CD4-positive, alpha-beta T cell (primary cell): ENCODE results near the gene QRFP. TPM values are rescaled to one million over a fixed set of nuclear protein-coding genes. Genes with fewer than 3 reads are reported as not detected.
"Not testable (repeated sequence)": the region's sequence is repeated elsewhere in the genome, so short reads cannot be mapped to it uniquely, and the experiment has no call there.

Experiments used
- ATAC-seq: fragments of 200-7000 bp; cut with Tn5 transposase; one replicate; pipeline ENCODE4 v1.10.0; 2022; ENCODE audit warnings: mild to moderate bottlenecking; ENCODE audit not compliant: poor library complexity
- CTCF ChIA-PET: fragments of 350-600 bp; sonication (Branson Sonifier 250); formaldehyde crosslinking; loops from one replicate; lab custom pipeline; 2021; ENCODE audit warnings: antibody characterized with exemption, inconsistent platforms; lab: Charles Lee
- POLR2A ChIA-PET: fragments of 350-600 bp; sonication (Branson Sonifier 250); formaldehyde crosslinking; loops from one replicate; lab custom pipeline; 2021; ENCODE audit warnings: antibody characterized with exemption, inconsistent platforms; lab: Charles Lee
- DNase-seq, 14 experiments: peaks; one replicate each; pipeline ENCODE4 v3.0.0-alpha.2; 2013 to 2020; ENCODE audit warnings: mixed read lengths in 2 of 14
- H3K27ac ChIP-seq, 2 donors: one replicate each; pipeline versions ENCODE4 v1.5.1 to v1.7.0; 2013; ENCODE audit warnings: low read length in 2 of 2, low read depth in 1 of 2, mild to moderate bottlenecking in 1 of 2
- H3K27me3 ChIP-seq, 2 experiments: 1 replicate in 1 of 2; 2 replicates in 1 of 2; pipeline versions ENCODE4 v1.6.1 to v1.7.0; 2013; ENCODE audit warnings: low read length in 2 of 2, control low read depth in 1 of 2, mild to moderate bottlenecking in 1 of 2, moderate library complexity in 1 of 2; ENCODE audit not compliant: insufficient read depth in 2 of 2, control insufficient read depth in 1 of 2
- H3K36me3 ChIP-seq: one replicate; pipeline ENCODE4 v1.6.1; 2013; ENCODE audit warnings: low read length, control low read depth; ENCODE audit not compliant: insufficient read depth
- H3K4me1 ChIP-seq: one replicate; pipeline ENCODE4 v1.6.1; 2013; ENCODE audit warnings: low read length, control low read depth; ENCODE audit not compliant: insufficient read depth
- H3K4me3 ChIP-seq: one replicate; pipeline ENCODE4 v1.5.1; 2013; ENCODE audit warnings: mild to moderate bottlenecking, low read length, moderate library complexity
- H3K9me3 ChIP-seq, 2 experiments: 1 replicate in 1 of 2; 2 replicates in 1 of 2; pipeline versions ENCODE4 v1.6.1 to v1.7.0; 2013; ENCODE audit warnings: low read length in 2 of 2, mild to moderate bottlenecking in 2 of 2, control low read depth in 1 of 2, moderate library complexity in 1 of 2; ENCODE audit not compliant: control insufficient read depth in 1 of 2, insufficient read depth in 1 of 2
- H3K27ac Mint-ChIP-seq: one replicate; pipeline ENCODE4 v1.8.0; 2020; ENCODE audit warnings: mixed read lengths
- H3K27me3 Mint-ChIP-seq: one replicate; pipeline ENCODE4 v1.8.0; 2021; ENCODE audit warnings: mixed read lengths
- H3K36me3 Mint-ChIP-seq: one replicate; pipeline ENCODE4 v1.8.0; 2021; ENCODE audit warnings: low read depth, mixed read lengths
- H3K4me1 Mint-ChIP-seq: one replicate; pipeline ENCODE4 v1.8.0; 2021; ENCODE audit warnings: low read depth, mixed read lengths
- H3K4me3 Mint-ChIP-seq: one replicate; pipeline ENCODE4 v1.8.0; 2020; ENCODE audit warnings: mild to moderate bottlenecking, mixed read lengths
- H3K9me3 Mint-ChIP-seq: one replicate; pipeline ENCODE4 v1.8.0; 2020; ENCODE audit warnings: mixed read lengths
- CTCF ChIP-seq: fragments of 200-600 bp; IDR thresholded peaks from one replicate; pipeline ENCODE4 v1.8.0; 2022; ENCODE audit warnings: antibody characterized with exemption, mild to moderate bottlenecking
- intact Hi-C, 2 experiments: fragments of 100-400 bp; cut with DNase I in 1 of 2; cut with micrococcal nuclease in 1 of 2; formaldehyde crosslinking; loops; one replicate each; pipeline versions ENCODE4 v1.15.1 to v1.9.0; 2023 to 2025; cut with DNase I, micrococcal nuclease
- total RNA-seq, 174 experiments: library from RNA in 2 of 174; stranded (reverse) in 2 of 174; gene quantifications; one replicate each; pipeline ENCODE4 v1.2.3 and lab custom pipeline; 2021 to 2026

QRFP gene
- total RNA-seq, 2 experiments from 2014 or later: not detected

- no peak overlapping the region for H3K4me3 ChIP-seq
- no peaks in the 10 kb centered on the region for H3K9me3 ChIP-seq
- H3K36me3 Mint-ChIP-seq: peaks cover 6% of the 10 kb centered on the region
- ChIA-PET CTCF (no interaction called here), POLR2A (no interaction called here)
- no peak for TF ChIP-seq CTCF
- ATAC-seq: no peak
- peaks cover 3% of the 10 kb centered on the region for H3K36me3 ChIP-seq
- no peak for DNase-seq
- H3K4me3 Mint-ChIP-seq: no peak overlapping the region
- H3K27ac ChIP-seq: no peak overlapping the region
- H3K9me3 Mint-ChIP-seq: no peaks in the 10 kb centered on the region
- H3K27me3 ChIP-seq: no peaks in the 10 kb centered on the region
- H3K27ac Mint-ChIP-seq: no peak overlapping the region
- intact Hi-C loops: no loop called here
- H3K4me1 ChIP-seq: no peaks in the 10 kb centered on the region
- peaks cover 4% of the 10 kb centered on the region for H3K4me1 Mint-ChIP-seq
- no peaks in the 10 kb centered on the region for H3K27me3 Mint-ChIP-seq
These were observed 47.3 kb downstream of the QRFP start for GRCh38 chr9:130849356-130849755.

GRCh38 chr9:130848514-130848913 is 48.1 kb downstream of the QRFP start:
- H3K27me3 Mint-ChIP-seq, H3K27ac ChIP-seq, H3K9me3 Mint-ChIP-seq, ATAC-seq, DNase-seq, H3K4me3 Mint-ChIP-seq, H3K36me3 ChIP-seq, intact Hi-C loops, H3K4me3 ChIP-seq, H3K36me3 Mint-ChIP-seq, POLR2A ChIA-PET, H3K4me1 ChIP-seq, H3K27ac Mint-ChIP-seq, H3K9me3 ChIP-seq, H3K27me3 ChIP-seq: not testable (repeated sequence)
- CTCF ChIA-PET: interaction anchor here (0.7 kb wide), 1 partner anchor 153 kb away, joined by 4 read pairs; no protein-coding TSS in a partner anchor
- H3K4me1 Mint-ChIP-seq: peaks cover 12% of the 10 kb centered on the region

GRCh38 chr9:130847306-130848217 is 49.0 kb downstream of the QRFP start:
- Mint-ChIP-seq H3K9me3 (no peaks in the 10 kb centered on the region), H3K4me1 (peaks cover 21% of the 10 kb centered on the region), H3K27me3 (no peaks in the 10 kb centered on the region), H3K36me3 (no peaks in the 10 kb centered on the region), H3K4me3 (no peak overlapping the region), H3K27ac (no peak overlapping the region)
- Histone ChIP-seq H3K4me1 (no peaks in the 10 kb centered on the region), H3K27ac (no peak overlapping the region), H3K36me3 (no peaks in the 10 kb centered on the region), H3K4me3 (no peak overlapping the region), H3K27me3 (no peaks in the 10 kb centered on the region), H3K9me3 (no peaks in the 10 kb centered on the region)
- TF ChIP-seq CTCF: no peak
- POLR2A ChIA-PET: no interaction called here
- DNase-seq: no peak
- intact Hi-C loops: no loop called here
- CTCF ChIA-PET: interaction anchor here (0.6 kb wide), 1 partner anchor 20 kb away, joined by 3 read pairs; no protein-coding TSS in a partner anchor
- ATAC-seq: no peak
